HG02642 (cell line): ENCODE measurements around the gene TRPC3.
"Not testable (repeated sequence)": the region's sequence is repeated elsewhere in the genome, so short reads cannot be mapped to it uniquely, and the experiment has no call there.

ENCODE experiments used
- ATAC-seq: cut with Tn5 transposase; IDR thresholded peaks from one replicate; pipeline ENCODE4 v1.9.1; 2021; ENCODE audit warnings: mild to moderate bottlenecking; ENCODE audit not compliant: unreplicated experiment, poor library complexity

TRPC3 gene

GRCh38 chr4:121950680-121951520, 960 bp downstream of the TRPC3 start:
- peak; percentile 26 for ATAC-seq

- peak; percentile 89 for ATAC-seq
These were observed 1.6 kb downstream of the TRPC3 start for GRCh38 chr4:121950212-121950679.

- no peak for ATAC-seq
These were observed 5.2 kb downstream of the TRPC3 start for GRCh38 chr4:121946644-121947043.

- ATAC-seq: peak; percentile 81
These were observed 7.9 kb downstream of the TRPC3 start for GRCh38 chr4:121943941-121944340.

- ATAC-seq: no peak
These were observed 12.2 kb downstream of the TRPC3 start for GRCh38 chr4:121939690-121940089.

- ATAC-seq: no peak
These were observed 13.4 kb downstream of the TRPC3 start for GRCh38 chr4:121938282-121939092.

GRCh38 chr4:121936101-121936500, 15.8 kb downstream of the TRPC3 start:
- no peak for ATAC-seq

- ATAC-seq: no peak
These were observed 17.2 kb downstream of the TRPC3 start for GRCh38 chr4:121934635-121935034.

GRCh38 chr4:121932212-121932974, 19.5 kb downstream of the TRPC3 start:
- no peak for ATAC-seq

GRCh38 chr4:121930304-121930703, 21.6 kb downstream of the TRPC3 start:
- no peak for ATAC-seq

GRCh38 chr4:121927948-121928347, 23.9 kb downstream of the TRPC3 start:
- no peak for ATAC-seq

- ATAC-seq: not testable (repeated sequence)
These were observed 25.4 kb downstream of the TRPC3 start for GRCh38 chr4:121926490-121926889.

- ATAC-seq: no peak
These were observed 28.6 kb downstream of the TRPC3 start for GRCh38 chr4:121923306-121923705.

- ATAC-seq: no peak
These were observed 38.2 kb downstream of the TRPC3 start for GRCh38 chr4:121913667-121914066.

- ATAC-seq: no peak
These were observed 43.5 kb downstream of the TRPC3 start for GRCh38 chr4:121908346-121908745.

GRCh38 chr4:121900132-121900983, 51.5 kb downstream of the TRPC3 start:
- peak; percentile 91 for ATAC-seq

- ATAC-seq: no peak
These were observed 53.7 kb downstream of the TRPC3 start for GRCh38 chr4:121898150-121898549.

- ATAC-seq: no peak
These were observed 63.7 kb downstream of the TRPC3 start for GRCh38 chr4:121888134-121888533.

- ATAC-seq: no peak
These were observed 66.7 kb downstream of the TRPC3 start for GRCh38 chr4:121885115-121885514.

- no peak for ATAC-seq
These were observed 70.7 kb downstream of the TRPC3 start for GRCh38 chr4:121881158-121881557.
